Measurements from ENCODE around the gene ZBTB7C.

GRCh38 chr18:48111587-48111986 lies 297.6 kb downstream of the ZBTB7C start:
- TF ChIP-seq CTCF (IDR thresholded peaks at IDR 0.05) (no peak), POLR2A (IDR thresholded peaks at IDR 0.05) (no peak)

Measured in esophagus squamous epithelium (tissue), 4 donors.